ENCODE results near the gene TBC1D21.

DNA sequence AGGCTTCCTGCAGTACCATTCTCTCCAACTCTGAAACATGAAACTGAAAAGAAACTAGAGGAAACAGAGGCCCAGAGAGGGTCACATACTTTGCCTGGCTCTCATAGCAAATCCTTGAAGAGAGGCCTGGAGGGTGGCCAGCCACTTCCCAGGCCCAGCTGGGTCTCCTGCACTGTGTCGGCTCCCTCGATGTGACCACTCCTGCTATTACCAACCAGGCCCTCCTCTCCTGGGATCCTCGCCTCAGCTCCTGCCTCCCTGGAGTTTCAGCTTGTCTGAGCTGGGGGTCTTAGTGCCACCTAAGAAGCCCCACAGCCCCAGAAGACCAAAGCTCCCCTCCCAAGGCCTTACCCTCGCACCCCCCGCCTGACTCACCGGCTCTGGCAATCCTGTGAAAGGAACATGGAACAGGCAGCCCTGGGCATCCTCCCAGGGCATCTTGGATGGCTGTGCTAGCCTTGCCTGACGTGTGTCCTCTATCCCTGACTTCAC lies 57.5 kb downstream of the TBC1D21 start:
- TF ChIP-seq, protein P1, sequence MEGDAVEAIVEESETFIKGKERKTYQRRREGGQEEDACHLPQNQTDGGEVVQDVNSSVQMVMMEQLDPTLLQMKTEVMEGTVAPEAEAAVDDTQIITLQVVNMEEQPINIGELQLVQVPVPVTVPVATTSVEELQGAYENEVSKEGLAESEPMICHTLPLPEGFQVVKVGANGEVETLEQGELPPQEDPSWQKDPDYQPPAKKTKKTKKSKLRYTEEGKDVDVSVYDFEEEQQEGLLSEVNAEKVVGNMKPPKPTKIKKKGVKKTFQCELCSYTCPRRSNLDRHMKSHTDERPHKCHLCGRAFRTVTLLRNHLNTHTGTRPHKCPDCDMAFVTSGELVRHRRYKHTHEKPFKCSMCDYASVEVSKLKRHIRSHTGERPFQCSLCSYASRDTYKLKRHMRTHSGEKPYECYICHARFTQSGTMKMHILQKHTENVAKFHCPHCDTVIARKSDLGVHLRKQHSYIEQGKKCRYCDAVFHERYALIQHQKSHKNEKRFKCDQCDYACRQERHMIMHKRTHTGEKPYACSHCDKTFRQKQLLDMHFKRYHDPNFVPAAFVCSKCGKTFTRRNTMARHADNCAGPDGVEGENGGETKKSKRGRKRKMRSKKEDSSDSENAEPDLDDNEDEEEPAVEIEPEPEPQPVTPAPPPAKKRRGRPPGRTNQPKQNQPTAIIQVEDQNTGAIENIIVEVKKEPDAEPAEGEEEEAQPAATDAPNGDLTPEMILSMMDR (conservative IDR thresholded peaks at IDR 0.05; ENCODE audit: low read length): no peak
- no peak for TF ChIP-seq EZH2phosphoT487 (IDR thresholded peaks at IDR 0.05; ENCODE audit: borderline replicate concordance)
